GM03348 (cell line): ENCODE results near the gene TNXB.
"Not testable (repeated sequence)": the region's sequence is repeated elsewhere in the genome, so short reads cannot be mapped to it uniquely, and the experiment has no call there.

ENCODE experiments used
- DNase-seq: peaks from one replicate; pipeline ENCODE4 v3.0.0; 2012; ENCODE audit warnings: low spot score

Gene TNXB

DNA sequence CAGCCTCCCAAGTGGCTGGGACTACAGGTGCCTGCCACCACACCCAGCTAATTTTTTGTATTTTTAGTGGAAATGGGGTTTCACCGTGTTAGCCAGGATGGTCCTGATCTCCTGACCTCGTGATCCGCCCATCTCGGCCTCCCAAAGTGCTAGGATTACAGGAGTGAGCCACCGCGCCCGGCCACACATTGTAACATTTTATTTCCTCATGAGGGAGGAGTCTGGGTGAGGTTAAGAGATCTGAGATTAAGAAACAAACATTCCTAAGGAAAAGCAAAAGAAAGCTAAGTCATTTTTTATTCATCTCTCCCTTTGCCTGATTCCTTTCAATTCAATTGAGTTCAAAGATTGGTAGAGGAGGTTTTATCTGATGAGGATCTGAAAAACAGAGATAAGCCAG is 35.1 kb upstream of the TNXB start:
- DNase-seq: not testable (repeated sequence)

DNA sequence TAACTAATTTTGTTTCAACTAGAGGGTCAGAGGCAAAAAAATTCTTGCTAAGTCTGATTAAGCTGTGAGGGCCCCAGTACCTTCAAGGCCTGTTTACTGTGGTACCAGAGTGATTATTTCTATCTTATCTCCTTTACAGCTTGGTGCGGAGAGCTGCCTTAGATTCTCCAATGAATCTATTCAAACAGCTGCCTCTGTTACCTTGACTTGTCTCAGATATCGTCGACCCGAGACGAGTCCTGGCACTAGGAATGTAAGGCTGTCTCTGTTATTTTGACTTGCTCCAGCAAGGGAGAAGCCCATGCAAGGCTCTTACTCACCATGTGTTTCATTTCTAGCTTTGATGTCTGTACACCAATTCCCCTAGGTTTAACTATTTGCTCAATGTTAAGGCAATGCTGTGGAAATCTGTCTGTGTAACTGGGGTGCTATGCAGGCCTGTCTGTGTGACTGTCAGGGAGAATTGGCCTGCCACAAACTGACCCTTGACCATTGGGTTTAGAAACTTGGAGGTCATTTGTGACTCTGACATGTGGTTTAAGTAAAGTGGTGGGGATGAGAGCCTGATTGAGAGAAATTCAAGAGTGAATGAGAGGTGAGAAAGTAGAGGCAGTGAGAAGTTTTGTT is 31.4 kb upstream of the TNXB start:
- DNase-seq: no peak

DNA sequence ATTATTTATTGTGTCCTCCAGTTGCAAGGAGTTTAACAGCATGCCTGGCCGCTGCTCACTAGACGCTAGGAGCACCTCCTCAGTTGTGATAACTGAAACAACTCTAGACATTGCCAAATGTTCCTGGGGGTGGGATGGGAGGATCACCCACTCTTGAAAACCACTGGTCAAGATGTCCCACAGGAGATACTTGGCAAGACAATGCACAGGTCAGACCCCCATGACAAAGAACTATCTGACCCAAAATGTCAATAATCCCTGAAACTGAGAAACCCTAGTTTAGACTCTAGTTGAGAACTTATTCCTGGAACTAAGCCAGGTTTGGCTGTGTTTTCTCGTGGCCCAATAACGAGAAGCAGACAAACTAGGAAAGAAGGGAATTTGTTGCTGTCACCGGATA is 30.5 kb upstream of the TNXB start:
- DNase-seq: no peak

DNA sequence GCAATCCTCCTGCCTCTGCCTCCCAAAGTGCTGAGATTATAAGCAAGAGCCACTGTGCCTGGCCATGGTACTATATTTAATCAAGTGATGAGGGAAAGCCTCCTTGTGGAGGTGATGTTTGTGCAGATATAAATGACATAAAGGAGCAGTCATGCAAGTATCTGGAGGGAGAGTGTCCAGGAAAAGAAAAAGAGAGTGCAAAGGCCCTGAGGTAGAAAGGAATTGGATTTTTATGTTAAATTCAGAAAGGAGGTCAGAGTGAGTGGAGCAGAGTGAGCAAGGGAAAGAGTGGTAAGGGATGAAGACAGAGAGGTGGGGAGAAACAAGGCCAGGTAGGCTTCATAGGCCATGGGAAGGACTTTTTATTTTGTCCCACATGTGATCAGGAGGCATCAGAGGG is 28.3 kb upstream of the TNXB start:
- no peak for DNase-seq

DNA sequence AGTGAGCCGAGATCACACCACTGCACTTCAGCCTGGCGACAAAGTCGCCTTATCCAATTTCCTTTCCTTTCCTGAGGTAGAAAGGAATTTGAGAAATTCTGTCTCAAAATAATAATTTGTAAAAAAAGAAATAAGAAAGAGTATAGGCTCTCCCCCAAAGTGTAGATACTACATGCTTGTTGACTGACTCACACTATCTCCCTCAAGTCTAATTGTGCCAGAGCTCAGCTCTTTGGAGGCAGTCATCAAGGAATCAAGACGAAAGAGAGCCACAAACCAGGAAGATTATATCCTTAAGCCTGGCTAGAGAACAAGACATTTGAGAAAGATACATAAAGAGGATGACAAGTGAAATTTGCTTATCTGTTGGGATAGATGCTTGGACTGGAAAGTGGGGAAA is 24.6 kb upstream of the TNXB start:
- peak; percentile 53 for DNase-seq

DNA sequence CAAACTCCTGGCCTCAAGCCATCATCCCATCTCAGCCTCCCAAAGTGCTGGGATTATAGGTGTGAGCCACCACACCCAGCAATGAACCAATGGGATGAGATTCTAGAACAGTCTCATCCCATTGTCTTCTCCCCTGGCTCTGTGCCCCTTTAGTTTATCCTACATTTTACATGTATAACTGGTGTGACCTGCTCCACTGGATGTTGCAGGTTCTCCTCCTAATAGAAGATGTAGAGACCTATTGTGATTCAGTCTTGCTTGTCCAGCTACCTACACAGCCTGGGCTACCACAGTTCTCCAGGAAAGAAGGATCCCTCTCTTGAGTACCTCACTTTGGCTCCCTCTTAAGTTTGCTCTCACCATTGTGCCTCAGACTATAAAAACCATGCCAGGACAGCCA is 23.0 kb upstream of the TNXB start:
- no peak for DNase-seq

DNA sequence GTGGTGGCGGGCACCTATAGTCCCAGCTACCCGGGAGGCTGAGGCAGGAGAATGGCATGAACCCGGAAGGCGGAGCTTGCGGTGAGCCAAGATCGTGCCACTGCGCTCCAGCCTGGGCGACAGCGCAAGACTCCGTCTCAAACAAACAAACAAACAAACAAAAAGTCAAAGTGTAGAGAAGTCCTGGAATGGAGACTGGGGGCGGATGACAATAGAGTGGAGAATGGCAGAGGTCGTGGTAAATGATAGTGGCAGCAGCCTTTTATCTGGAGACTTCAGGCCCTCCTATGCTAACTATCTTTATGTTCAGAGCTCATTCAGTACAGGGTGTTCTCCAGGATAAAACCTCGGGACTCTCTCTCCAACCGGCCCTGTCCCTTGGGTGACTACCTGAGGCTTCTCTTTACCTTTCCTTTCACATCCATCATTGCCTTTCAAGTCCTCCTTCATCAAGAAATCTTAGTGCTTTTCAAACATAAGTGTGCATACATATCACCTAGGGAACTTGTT is 22.4 kb upstream of the TNXB start:
- DNase-seq: no peak

DNA sequence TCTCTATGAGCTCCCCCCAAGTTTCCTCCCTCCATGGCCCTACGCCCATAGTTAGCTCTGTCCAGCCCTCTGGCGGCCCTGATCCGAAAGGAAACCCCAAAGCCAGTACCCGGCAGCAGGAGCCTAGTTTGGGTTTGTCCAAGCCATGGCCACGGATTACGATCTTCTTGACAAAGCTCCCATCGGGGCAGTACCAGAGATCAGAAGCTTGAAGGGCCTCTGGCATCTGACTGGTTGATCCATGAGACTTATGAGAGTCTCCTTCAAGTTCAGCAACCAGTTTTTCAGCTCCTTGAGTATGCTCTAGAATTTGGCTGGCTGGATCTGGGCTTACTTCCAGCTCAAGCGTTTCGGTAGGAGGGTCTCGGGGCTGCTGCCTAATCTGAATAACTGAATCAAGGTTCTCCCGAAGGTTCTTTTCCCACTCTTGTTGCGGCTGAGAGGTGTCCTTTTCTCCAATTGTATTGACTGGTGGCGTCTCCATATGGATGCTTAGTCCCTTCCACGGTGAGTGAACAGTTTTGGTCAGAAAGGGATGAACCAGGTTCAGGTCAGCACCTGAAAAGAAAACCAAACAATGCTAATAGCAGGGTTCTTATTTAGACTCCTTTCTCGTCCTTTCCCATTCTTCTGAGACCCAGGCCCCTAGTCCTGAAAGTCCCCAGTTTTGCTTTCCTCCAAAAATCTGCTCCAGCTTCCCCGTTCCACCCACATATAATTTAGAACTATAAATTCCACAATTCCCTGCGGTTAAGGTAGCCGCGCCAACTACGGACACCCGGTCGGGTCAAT is 20.4 kb upstream of the TNXB start:
- no peak for DNase-seq

DNA sequence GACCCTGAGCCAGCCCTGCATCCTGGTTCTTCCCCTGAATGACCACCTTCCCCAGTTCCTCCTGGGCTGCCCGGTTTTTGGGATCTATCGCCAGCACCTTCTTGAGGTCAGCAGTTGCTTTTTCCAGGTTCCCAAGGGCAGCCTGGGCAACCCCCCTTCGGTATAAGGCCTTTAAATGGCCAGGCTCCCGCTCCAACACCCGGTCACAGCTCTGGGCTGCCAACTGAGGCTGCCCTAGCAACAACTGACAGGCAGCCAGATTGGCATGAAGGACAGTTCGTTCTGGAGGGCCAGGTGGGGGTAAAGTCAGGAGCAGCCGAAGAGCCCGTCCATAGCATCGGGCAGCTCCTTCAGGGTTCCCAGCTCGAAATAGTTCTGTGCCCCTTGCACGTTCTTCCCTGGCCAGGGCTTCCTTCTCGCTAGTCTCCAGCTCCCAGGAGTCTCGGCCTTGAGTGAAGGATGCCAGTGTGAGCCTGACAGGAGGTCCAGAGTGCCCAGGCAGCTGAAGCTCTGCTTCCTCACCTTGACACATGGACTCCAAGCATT is 19.7 kb upstream of the TNXB start:
- no peak for DNase-seq

DNA sequence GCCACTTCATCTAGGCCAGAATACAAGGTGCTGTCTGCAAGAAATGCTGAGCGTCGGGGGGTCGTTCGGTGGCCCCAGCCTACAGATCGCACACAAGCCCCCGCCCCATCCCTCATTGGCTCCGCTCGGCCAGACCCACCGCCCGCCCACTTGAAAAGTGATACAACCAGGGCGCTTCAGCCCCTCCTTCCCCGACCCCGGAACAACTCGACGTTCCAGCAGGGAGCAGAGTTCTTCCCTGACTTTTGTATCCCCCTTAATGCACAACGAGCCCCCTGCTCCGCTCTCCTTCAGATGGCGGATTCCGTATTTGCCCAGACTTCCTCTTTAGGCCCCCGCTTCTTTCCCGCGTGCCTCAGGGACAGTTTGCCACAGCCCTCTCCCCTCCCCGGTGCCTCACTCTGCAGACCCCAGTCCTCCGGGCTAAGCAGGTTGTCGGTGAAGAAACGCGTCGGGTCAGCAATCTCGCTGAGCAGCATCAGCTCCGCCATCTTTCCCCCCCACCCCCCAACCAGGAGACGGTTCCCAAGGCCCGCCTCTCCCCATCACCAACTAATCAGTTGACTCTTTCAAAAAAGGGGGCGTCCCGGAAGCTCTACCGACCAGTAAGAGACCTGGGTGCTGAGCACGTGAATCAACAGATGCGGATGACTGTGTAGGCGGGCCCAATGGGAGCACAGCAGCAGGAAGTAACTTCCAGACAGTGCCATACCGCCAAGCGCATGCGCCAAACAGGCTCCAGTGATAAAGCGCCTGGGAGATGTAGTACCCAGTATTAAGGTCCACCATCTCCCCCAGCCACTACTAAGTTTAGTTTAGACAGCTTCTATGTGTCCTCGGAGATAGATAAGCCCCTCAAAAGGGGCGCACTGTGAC is 18.8 kb upstream of the TNXB start, which contains the start of gene ATF6B:
Gene ATF6B, minus strand, starts transcription at position 530 of the 876 bp plus-strand sequence. Its CDS starts 39 bp downstream, at position 491.
- peak; percentile 98 for DNase-seq

DNA sequence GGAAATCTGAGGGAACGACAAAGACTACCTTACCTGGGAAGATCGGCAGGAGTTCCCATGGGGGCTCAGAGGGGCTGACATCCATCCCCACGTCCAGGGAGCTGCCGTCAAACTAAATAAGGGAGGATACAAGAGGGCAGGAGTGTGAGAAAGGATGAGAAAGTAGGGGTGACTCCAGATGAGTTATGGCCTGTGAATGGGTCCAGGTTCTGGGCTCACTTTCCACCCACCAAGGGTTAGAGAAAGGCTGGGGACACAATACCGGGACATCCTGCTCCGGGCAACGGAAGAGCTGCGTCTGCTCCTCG is 18.2 kb upstream of the TNXB start:
- DNase-seq: no peak

DNA sequence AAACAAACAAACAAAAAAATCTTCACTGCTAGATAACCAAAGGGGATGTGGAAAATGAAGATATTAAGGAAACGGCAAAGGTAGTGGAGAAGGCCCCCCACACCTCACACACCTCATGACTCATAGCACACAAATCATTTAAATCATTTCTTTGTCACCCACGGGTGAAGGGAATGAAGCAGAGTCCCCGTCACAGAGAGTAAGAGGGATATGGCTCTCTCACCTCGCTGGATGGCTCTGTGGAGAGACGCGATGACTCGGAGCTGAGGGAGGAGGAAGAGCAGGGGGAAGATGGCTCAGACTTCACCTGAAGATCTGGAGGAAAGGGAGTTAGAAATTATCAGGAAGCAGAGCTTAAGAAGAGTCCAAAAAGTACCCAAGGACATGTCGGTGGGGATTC is 17.7 kb upstream of the TNXB start:
- DNase-seq: no peak

DNA sequence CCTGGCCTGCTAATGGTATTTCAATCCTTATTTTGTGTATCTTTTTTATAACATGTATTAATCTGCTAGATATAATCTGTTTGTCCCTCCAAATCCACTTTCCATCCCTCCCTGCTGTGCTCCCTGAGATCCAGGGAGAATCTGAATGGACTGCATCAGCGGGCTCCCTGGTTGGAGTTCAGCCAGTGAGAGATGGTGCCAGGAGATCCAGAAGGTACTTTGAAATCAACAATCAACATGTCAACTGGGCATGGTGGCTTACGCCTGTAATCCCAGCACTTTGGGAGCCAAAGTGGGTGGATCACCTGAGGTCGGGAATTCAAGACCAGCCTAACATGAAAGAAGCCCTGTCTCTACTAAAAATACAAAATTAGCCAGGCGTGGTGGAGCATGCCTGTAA is 14.5 kb upstream of the TNXB start:
- DNase-seq: no peak

DNA sequence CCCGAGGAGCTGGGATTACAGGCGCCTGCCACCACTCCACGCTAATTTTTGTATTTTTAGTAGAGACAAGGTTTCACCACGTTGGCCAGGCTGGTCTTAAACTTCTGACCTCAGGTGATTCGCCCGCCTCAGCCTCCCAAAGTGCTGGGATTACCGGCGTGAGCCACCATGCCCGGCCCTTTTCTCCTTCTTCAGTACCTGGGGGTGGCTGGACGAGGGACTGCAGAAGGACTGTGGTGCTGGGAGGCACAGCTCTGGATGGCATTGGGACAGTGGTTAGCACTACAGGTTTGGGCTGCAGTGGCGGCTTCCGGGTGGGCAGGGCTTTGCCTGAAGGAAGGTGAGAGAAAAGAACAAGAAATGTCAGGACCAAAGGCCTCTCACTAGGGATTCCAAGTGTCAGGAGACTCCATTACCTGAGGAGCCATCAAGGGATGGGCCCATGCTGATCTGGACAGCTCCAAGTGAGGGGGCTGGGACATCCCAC is 11.5 kb upstream of the TNXB start:
- no peak for DNase-seq

DNA sequence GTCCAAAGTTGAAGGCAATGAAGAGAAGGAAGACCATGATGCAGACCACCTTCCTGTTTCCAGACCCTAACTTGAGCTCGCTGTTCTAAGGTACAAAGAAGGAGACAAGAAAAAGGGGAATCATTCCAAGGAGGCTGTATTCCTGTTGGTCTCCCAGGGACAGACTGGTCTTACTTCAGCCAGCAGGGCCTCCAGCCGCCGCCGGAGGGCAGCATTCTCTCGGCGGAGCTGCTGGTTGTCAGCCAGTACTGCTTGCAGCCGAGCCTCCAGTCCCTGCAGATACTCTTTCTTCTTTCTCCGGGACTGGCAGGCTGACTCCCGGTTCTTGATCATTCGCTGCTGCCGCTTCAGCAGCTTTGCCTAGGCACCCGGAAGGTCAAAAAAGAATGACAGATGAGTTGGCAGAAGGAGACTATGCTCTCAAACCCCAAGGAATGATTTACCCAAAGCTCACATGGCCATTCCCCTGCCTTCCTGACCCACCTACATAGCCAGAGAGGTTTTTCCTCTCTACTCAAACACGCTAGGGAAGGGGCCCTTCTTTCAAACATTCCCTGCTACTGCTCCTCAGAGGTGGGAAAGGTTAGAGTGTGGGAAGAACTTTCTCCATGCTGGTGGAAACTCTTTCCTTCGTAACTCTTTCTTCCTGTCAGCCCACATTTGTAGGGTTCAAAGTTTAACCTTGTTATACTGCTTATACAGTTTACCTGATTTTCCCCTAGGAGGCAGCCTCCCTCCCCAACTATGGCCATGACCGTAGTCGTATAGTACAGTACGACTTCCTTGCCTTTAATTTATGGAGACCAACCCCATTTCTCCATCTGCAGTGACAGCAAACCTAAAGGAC is 9.9 kb upstream of the TNXB start:
- DNase-seq: peak; percentile 90

DNA sequence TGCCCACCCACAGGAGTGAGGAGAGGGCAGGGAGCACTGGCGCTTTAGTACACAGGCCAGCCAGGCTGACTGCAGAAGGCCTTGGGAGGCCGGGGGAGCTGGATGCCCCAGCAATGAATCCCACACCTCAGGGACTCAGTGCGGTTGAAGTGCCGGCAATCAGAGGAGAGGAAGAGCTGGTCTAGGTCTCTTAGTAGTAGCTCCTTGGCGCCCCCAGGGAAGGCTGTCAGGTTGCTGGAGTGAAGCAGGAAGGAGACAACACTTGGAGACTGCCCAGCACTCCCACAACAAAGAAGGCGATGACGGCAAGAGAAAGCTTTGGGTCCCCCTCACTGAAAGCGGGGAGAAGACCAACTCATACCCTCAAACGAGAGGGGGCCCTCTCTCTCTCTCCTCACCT is 8.3 kb upstream of the TNXB start:
- DNase-seq: no peak

DNA sequence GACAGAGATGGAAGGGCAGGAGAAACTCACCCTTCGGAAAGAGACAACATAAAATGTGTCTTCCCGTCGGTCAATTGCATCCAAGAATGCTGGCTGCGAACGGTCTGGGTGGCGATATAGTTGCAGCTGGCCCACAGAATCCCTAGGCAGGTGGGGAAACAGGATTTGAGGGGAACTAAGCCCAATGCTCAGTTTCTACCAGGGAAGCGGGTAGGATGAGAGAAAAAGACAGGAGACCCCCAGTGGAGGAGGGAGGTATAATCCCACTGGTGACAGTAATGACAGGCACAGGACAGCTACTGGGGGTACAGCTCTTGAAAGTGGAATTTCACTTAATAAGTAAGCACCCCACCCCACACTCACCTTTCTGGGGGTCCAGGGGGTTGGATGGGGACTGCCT is 7.5 kb upstream of the TNXB start:
- no peak for DNase-seq

DNA sequence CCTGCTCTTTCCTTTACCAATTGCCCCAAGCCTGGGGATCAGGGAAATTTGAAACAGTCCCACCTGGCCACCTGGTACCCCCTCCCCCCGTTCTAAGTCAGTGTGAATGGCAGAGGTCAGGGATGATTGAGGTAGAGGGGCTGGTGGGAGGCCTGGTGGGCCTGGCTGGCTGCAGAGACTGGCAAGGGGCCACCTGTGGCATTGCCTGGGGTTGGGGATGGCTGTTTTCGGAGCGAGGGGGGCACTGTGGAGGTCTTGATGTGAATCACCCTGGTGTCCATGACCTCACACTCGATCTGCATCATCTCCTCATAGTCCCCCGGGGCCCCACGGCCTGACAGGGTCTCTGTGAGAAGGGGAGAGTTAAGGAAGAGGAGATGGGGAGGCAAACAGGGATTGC is 6.5 kb upstream of the TNXB start:
- DNase-seq: no peak

DNA sequence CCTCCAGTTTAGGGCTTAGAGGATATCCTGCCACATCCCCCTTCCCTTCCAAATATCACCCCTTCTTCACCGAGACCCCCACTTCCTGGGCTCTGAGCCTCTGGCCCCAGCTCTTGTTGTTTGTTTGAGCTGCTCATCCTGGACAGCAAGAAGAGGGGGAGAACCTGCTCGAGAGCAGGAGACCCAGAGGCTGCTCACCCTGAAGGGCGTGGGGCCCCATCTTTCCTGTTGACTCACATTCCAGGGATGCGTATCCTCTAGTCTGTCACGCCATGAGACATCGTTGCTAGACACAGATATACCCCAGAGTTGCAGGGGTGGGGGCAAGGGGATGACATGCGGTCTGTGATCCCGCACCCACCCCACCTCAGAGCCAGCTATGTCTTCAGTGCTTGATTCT is 5.7 kb upstream of the TNXB start:
- DNase-seq: peak; percentile 82

DNA sequence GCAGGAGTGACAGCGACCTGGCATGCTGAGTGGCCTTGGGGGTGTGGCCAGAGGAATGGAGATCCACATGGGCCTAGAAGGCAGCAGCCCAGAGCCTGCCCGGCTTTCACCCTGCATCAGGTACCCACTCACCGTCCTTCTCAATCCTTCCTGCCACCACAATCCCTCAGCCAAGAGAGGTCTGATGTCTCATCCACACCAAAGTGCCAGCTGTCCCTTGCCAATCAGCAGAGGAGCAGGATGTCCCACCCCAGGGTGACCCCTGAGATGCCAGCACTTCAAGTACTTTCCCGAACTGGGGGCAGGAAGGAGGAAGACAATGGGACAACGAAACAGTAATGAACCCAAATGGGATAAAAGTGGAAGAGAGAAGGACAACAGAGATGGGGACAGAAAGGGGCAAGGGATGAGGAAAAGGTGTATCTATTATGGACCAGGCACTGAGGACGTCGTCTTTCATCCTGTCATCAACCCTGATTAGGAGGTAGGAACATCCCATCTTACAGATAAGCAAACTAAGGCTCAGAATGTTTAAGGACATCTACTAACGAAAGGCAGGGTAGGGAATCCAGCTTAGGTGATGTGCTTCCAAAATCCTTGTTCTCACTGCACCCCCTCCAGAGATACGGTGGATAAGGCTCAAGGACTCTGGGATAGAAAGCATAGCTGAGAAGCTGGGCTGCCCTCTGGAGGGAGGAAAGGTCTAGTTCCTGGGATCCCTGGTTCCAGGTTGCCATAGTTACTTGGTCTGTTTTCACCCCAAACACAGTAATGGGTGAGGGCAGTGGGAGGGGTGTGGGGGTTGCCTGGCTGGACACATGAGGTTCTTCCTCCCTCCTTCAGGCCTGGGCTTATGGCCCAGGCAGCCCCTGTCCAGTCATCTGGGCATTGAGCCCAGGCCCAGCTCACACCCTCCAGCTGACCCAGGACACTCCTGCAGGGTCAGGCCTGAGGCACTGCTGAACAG is 4.5 kb upstream of the TNXB start:
- peak; percentile 94 for DNase-seq
